ENCODE results near the gene GRHL1.
A peak's percentile ranks its signal among the peaks of the same experiment; 100 is the strongest.

Gene GRHL1

GRCh38 chr2:10036095-10036884 lies 84.8 kb downstream of the GRHL1 start:
- no peak overlapping the region for H3K4me3 ChIP-seq (ENCODE audit: low read length)
- peak; percentile 73 for DNase-seq (ENCODE audit: low read depth)
- TF ChIP-seq CTCF (IDR thresholded peaks at IDR 0.05; ENCODE audit: insufficient read depth, low read depth, low read length, missing control alignments): peak; percentile 47

- no peak for TF ChIP-seq CTCF (IDR thresholded peaks at IDR 0.05; ENCODE audit: insufficient read depth, low read depth, low read length, missing control alignments)
- H3K4me3 ChIP-seq (ENCODE audit: low read length): no peak overlapping the region
- no peak for DNase-seq (ENCODE audit: low read depth)
These were observed 86.6 kb downstream of the GRHL1 start for GRCh38 chr2:10038123-10038522.

GRCh38 chr2:10038716-10039115 lies 87.2 kb downstream of the GRHL1 start:
- DNase-seq (ENCODE audit: low read depth): no peak
- TF ChIP-seq CTCF (IDR thresholded peaks at IDR 0.05; ENCODE audit: insufficient read depth, low read depth, low read length, missing control alignments): no peak
- no peak overlapping the region for H3K4me3 ChIP-seq (ENCODE audit: low read length)

- TF ChIP-seq CTCF (IDR thresholded peaks at IDR 0.05; ENCODE audit: insufficient read depth, low read depth, low read length, missing control alignments): no peak
- DNase-seq (ENCODE audit: low read depth): peak; percentile 31
- H3K4me3 ChIP-seq (ENCODE audit: low read length): no peak overlapping the region
These were observed 88.3 kb downstream of the GRHL1 start for GRCh38 chr2:10039658-10040410.

- no peak for TF ChIP-seq CTCF (IDR thresholded peaks at IDR 0.05; ENCODE audit: insufficient read depth, low read depth, low read length, missing control alignments)
- no peak for DNase-seq (ENCODE audit: low read depth)
- H3K4me3 ChIP-seq (ENCODE audit: low read length): no peak overlapping the region
These were observed 90.2 kb downstream of the GRHL1 start for GRCh38 chr2:10041711-10042110.

GRCh38 chr2:10042301-10043161 lies 91.0 kb downstream of the GRHL1 start:
- DNase-seq (ENCODE audit: low read depth): peak; percentile 16
- TF ChIP-seq CTCF (IDR thresholded peaks at IDR 0.05; ENCODE audit: insufficient read depth, low read depth, low read length, missing control alignments): no peak
- peak overlapping the region; percentile 58 for H3K4me3 ChIP-seq (ENCODE audit: low read length)
